Measurements from ENCODE around the gene OR5M3. TPM values are rescaled to one million over a fixed set of nuclear protein-coding genes. Genes with fewer than 3 reads are reported as not detected.

Gene OR5M3
- total RNA-seq (2022; extraction: Qiagen RNA extraction), result not detected in 5 replicates

DNA sequence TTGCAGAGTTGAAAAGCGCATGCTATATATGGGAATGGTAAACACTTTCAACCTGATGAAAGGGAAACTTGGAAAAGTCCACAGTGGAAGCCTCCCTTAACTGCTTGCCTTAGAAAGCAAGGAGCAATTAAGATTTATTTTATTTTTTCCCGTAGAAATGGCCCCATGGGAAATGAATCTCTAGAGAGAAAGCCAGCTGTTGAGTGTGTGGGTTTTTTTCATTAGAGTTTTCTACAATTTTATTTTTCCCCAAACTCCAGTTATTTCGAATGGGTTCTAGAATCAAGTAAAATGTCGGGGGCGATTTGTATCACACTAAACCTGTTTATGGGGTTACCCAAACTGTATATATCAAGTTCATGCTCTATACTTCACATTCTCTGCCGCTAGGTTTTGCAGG is at the start of gene OR5M3:
Gene OR5M3, minus strand, starts transcription at position 101 of the 400 bp plus-strand sequence. CDS start 2,855 bp downstream, outside the sequence.

DNA sequence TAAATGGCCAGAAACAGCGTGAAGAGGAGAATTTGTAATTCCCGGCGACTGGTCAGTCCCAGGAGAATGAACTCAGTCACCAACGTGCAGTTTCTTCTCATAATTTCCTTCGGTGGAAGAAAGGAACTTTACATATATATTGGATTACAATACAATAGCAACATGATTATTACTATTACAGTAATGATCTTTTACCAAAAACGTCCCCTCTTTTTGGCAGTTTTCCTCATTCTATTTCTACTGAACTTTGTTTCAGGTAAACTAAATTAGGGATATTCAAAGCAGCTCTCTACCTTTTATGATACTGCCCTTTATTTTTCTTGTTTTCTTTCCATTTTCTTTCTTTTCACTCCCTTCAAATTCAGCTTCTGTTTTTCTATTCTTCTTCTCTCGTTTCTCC is 18.1 kb upstream of the OR5M3 start, which contains the start of gene OR5M8:
Gene OR5M8, minus strand, starts transcription at position 101 of the 400 bp plus-strand sequence. Its CDS starts 0 bp downstream, at position 101.

Other genes with a start within 250 kb of the OR5M3 start
- gene OR5T2, start 239.1 kb downstream of the OR5M3 start, total RNA-seq (2022; extraction: Qiagen RNA extraction), result not detected in 5 replicates
- gene OR5T3, start 221.1 kb downstream of the OR5M3 start, total RNA-seq (2022; extraction: Qiagen RNA extraction), result not detected in 5 replicates
- not detected in 5 replicates for gene OR5T1, start 199.2 kb downstream of the OR5M3 start, total RNA-seq (2022; extraction: Qiagen RNA extraction)
- gene OR8H1, start 181.1 kb downstream of the OR5M3 start, total RNA-seq (2022; extraction: Qiagen RNA extraction), result not detected in 5 replicates
- not detected in 5 replicates for gene OR8K3, start 158.2 kb downstream of the OR5M3 start, total RNA-seq (2022; extraction: Qiagen RNA extraction)
- not detected in 5 replicates for gene OR8K1, start 127.3 kb downstream of the OR5M3 start, total RNA-seq (2022; extraction: Qiagen RNA extraction)
- gene OR8J1, start 119.1 kb downstream of the OR5M3 start, total RNA-seq (2022; extraction: Qiagen RNA extraction), result not detected in 5 replicates
- gene OR8U1, start 97.7 kb downstream of the OR5M3 start, total RNA-seq (2022; extraction: Qiagen RNA extraction), result not detected in 5 replicates
- gene OR5AL1, start 60.7 kb downstream of the OR5M3 start, total RNA-seq (2022; extraction: Qiagen RNA extraction), result not detected in 5 replicates
- gene OR5M8, start 18.0 kb upstream of the OR5M3 start, total RNA-seq (2022; extraction: Qiagen RNA extraction), result not detected in 5 replicates
- not detected in 5 replicates for gene OR5M11, start 69.9 kb upstream of the OR5M3 start, total RNA-seq (2022; extraction: Qiagen RNA extraction)
- not detected in 5 replicates for gene OR5M10, start 104.4 kb upstream of the OR5M3 start, total RNA-seq (2022; extraction: Qiagen RNA extraction)
- gene OR5M1, start 141.5 kb upstream of the OR5M3 start, total RNA-seq (2022; extraction: Qiagen RNA extraction), result not detected in 5 replicates
- gene OR5AP2, start 169.1 kb upstream of the OR5M3 start, total RNA-seq (2022; extraction: Qiagen RNA extraction), result not detected in 5 replicates
- not detected in 5 replicates for gene OR5AR1, start 190.3 kb upstream of the OR5M3 start, total RNA-seq (2022; extraction: Qiagen RNA extraction)
- not detected in 5 replicates for gene OR9G1, start 225.7 kb upstream of the OR5M3 start, total RNA-seq (2022; extraction: Qiagen RNA extraction)